Measurements from ENCODE around the gene INSRR. TPM values are rescaled to one million over a fixed set of nuclear protein-coding genes. Genes with fewer than 3 reads are reported as not detected.

INSRR gene
- total and polyA plus RNA-seq, 3 donors from 2014 or later, result 1.5 to 7.0 (median 6.4) TPM

DNA sequence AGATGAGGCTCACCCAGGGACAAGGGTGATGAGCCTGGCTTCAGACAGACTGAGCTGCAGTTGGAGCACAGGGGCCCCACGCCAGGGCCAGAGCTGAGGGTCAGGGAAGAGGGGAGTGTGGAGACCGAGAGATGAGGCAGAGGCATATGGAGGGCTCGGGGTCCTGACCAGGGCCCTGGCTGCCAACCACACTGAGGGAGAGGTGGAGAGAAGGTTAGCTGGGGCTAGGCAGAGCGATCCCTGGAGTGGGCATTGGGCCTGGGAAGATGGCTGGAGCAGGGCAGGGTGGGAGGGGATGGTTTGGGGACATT lies 42.6 kb upstream of the INSRR start:
- H3K27ac ChIP-seq, result peak overlapping the region; percentile 7 to 13
- no peak for DNase-seq
- WGBS, 2 donors, result 82 to 84% methylated on average over 4 of the region's 4 CpGs
- H3K36me3 ChIP-seq (ENCODE audit: low read depth, missing control alignments), result no peaks in the 10 kb centered on the region
- peaks cover 57% of the 10 kb centered on the region for H3K4me1 ChIP-seq
- H3K4me3 ChIP-seq, result no peak overlapping the region
- no peak for TF ChIP-seq POLR2A (IDR thresholded peaks at IDR 0.05)
- TF ChIP-seq, protein P1, sequence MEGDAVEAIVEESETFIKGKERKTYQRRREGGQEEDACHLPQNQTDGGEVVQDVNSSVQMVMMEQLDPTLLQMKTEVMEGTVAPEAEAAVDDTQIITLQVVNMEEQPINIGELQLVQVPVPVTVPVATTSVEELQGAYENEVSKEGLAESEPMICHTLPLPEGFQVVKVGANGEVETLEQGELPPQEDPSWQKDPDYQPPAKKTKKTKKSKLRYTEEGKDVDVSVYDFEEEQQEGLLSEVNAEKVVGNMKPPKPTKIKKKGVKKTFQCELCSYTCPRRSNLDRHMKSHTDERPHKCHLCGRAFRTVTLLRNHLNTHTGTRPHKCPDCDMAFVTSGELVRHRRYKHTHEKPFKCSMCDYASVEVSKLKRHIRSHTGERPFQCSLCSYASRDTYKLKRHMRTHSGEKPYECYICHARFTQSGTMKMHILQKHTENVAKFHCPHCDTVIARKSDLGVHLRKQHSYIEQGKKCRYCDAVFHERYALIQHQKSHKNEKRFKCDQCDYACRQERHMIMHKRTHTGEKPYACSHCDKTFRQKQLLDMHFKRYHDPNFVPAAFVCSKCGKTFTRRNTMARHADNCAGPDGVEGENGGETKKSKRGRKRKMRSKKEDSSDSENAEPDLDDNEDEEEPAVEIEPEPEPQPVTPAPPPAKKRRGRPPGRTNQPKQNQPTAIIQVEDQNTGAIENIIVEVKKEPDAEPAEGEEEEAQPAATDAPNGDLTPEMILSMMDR (IDR thresholded peaks at IDR 0.05), result no peak
- intact Hi-C loops (cut with DNase I; ENCODE audit: low total_unique reads), result no loop called here
- no peaks in the 10 kb centered on the region for H3K9me3 ChIP-seq
- H3K27me3 ChIP-seq, result no peaks in the 10 kb centered on the region

DNA sequence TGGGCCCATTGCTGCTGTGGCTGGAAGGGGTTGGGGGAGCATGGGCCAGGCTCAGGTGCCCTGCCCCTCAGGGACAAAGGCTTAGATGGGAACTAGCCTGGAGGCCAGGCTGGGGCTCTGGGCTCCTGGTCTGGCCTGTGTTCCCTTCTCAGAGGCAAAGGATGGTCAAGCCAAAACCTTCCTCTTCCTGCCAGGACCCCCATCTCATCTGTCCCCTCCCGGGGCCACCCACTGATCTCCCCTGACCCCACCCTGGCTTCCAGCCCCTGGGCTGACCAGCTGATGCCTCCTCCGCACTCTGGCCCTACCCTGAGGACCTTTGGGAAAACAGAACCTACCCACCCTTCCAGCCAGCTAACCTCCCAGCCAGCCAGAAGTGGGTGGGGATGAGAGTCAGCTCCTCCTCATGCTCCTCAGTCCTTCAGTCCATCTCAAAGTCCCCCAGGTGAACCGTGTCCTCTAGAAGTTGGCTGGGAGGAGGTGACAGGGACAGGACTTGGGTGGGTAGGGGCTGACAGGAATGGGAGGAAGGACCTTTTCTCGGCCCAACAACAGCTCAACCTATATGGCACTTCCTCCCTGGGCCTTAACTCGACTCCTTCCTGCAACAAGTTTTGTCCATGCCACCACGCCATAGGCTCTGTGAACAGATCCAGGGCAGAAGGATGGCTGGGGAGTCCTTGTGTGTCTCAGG lies 42.1 kb upstream of the INSRR start:
- DNase-seq, result no peak
- intact Hi-C loops (cut with DNase I; ENCODE audit: low total_unique reads), result no loop called here
- Histone ChIP-seq H3K9me3 (no peaks in the 10 kb centered on the region), H3K36me3 (ENCODE audit: low read depth, missing control alignments) (no peaks in the 10 kb centered on the region), H3K4me3 (no peak overlapping the region), H3K27ac (peak overlapping the region; percentile 7 to 13), H3K4me1 (peaks cover 57% of the 10 kb centered on the region), H3K27me3 (no peaks in the 10 kb centered on the region)
- TF ChIP-seq POLR2A (IDR thresholded peaks at IDR 0.05), result no peak
- TF ChIP-seq, protein P1 (IDR thresholded peaks at IDR 0.05), result no peak
- 72 to 82% methylated on average over 6 of the region's 6 CpGs for WGBS, 2 donors

DNA sequence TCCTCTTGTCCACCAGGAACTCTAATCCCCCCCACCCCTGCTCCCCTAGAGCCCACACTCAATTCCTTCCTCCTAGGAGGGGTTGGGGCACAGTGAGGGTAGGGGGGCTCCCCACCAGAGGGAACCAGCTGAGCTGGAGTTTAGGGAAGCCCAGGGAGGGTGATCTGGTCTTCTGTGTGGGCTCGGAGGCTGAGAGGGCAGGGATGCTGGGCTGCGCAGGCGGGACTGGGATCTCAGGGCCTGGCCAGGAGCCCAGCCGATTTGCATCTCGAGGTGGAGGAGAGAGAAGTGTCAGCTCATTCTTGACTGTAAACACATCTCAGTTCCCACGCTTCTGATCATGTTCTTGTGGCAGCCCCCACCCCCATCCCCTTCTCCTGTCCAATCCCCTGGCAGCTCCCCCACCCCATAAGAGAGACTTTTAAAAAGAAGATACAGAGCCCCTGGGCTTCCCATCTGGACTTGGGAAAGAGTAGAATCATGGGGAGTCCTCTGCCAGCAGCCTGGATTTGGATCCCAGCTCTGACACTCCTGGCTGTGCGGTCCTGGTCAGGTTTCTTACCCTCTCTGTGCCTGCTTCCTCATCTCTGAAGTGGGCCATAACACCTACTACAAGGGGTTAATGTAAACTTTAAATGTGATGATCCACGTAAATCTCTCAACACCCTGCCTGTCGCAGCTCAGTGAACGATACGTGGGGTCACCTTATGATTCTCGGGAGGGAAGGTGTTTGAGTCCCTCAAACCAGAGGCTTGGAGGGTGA lies 41.2 kb upstream of the INSRR start:
- Histone ChIP-seq H3K36me3 (ENCODE audit: low read depth, missing control alignments) (no peaks in the 10 kb centered on the region), H3K27ac (peak overlapping the region in 1 of 2 donors; percentile 38), H3K4me3 (no peak overlapping the region), H3K4me1 (peaks cover 48% of the 10 kb centered on the region), H3K27me3 (no peaks in the 10 kb centered on the region), H3K9me3 (no peaks in the 10 kb centered on the region)
- no peak for TF ChIP-seq POLR2A (IDR thresholded peaks at IDR 0.05)
- TF ChIP-seq, protein P1 (IDR thresholded peaks at IDR 0.05), result no peak
- DNase-seq, result no peak
- intact Hi-C loops (cut with DNase I; ENCODE audit: low total_unique reads), result no loop called here
- 61 to 63% methylated on average over 12 of the region's 12 CpGs for WGBS, 2 donors

GRCh38 chr1:156898971-156899664 lies 40.2 kb upstream of the INSRR start:
- no peaks in the 10 kb centered on the region for H3K9me3 ChIP-seq
- no peak for DNase-seq
- H3K27me3 ChIP-seq, result no peaks in the 10 kb centered on the region
- H3K27ac ChIP-seq, result peak overlapping the region in 1 of 2 donors; percentile 90
- 67 to 78% methylated on average over 12 of the region's 12 CpGs for WGBS, 2 donors
- TF ChIP-seq POLR2A (IDR thresholded peaks at IDR 0.05), result no peak
- peaks cover 42% of the 10 kb centered on the region for H3K4me1 ChIP-seq
- no peaks in the 10 kb centered on the region for H3K36me3 ChIP-seq (ENCODE audit: low read depth, missing control alignments)
- intact Hi-C loops (cut with DNase I; ENCODE audit: low total_unique reads), result no loop called here
- H3K4me3 ChIP-seq, result no peak overlapping the region

DNA sequence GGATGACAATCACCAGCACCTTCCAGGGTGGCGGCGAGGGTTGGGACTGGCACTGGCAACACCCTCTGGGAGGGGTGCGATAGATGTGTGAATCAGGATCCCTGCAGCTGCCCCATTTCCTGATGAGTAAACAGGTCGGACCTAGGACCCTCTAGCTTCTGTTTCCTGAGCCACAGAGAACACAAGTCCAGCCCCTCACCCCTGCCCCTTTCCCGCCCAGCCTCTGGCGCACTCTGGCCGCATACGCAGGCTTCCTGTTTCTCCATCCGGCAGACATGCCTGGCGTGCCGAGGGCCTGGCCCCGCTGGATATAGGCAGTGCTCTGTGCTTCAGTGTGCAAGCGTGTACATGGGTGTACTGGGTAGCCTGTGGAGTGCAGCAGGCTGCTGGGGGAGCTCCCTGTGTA lies 39.2 kb upstream of the INSRR start:
- Histone ChIP-seq H3K27ac (peak overlapping the region; percentile 18 to 90), H3K36me3 (ENCODE audit: low read depth, missing control alignments) (no peaks in the 10 kb centered on the region), H3K4me1 (peaks cover 41% of the 10 kb centered on the region), H3K9me3 (no peaks in the 10 kb centered on the region), H3K27me3 (no peaks in the 10 kb centered on the region), H3K4me3 (no peak overlapping the region)
- WGBS, 2 donors, result 29 to 40% methylated on average over 11 to 13 of the region's 13 CpGs
- TF ChIP-seq, protein P1 (IDR thresholded peaks at IDR 0.05), result no peak
- no peak for TF ChIP-seq POLR2A (IDR thresholded peaks at IDR 0.05)
- intact Hi-C loops (cut with DNase I; ENCODE audit: low total_unique reads), result no loop called here
- DNase-seq, result no peak
